H4 (cell line): ENCODE measurements around the gene SPRR4. TPM values are rescaled to one million over a fixed set of nuclear protein-coding genes. Genes with fewer than 3 reads are reported as not detected.
"Not testable (repeated sequence)": the region's sequence is repeated elsewhere in the genome, so short reads cannot be mapped to it uniquely, and the experiment has no call there.

ENCODE experiments used
- DNase-seq: peaks from one replicate; pipeline ENCODE4 v3.0.0-alpha.2; 2015; ENCODE audit warnings: low spot score
- total RNA-seq: library from RNA; depleted of rRNA; stranded (reverse); fragments of >200 nt; shearing (Covaris generic); gene quantifications from 2 replicates; pipeline ENCODE4 v1.2.3, GENCODE V29; 2014

The SPRR4 gene
- total RNA-seq, 1 experiment from 2014 or later, result not detected

- no peak for DNase-seq
Measured at GRCh38 chr1:152965853-152966252, 4.6 kb upstream of the SPRR4 start.

- no peak for DNase-seq
Measured at GRCh38 chr1:152967201-152967600, 3.2 kb upstream of the SPRR4 start.

GRCh38 chr1:152968248-152968647, 2.2 kb upstream of the SPRR4 start:
- DNase-seq, result no peak

- DNase-seq, result no peak
Measured at GRCh38 chr1:152969036-152969435, 1.4 kb upstream of the SPRR4 start.

- DNase-seq, result no peak
Measured at GRCh38 chr1:152972196-152972886, 1.9 kb downstream of the SPRR4 start.

GRCh38 chr1:152976688-152977087, 6.2 kb downstream of the SPRR4 start:
- no peak for DNase-seq

GRCh38 chr1:152977614-152978013, 7.2 kb downstream of the SPRR4 start:
- DNase-seq, result no peak

- no peak for DNase-seq
Measured at GRCh38 chr1:152980676-152981075, 10.2 kb downstream of the SPRR4 start.

- no peak for DNase-seq
Measured at GRCh38 chr1:152981146-152981871, 10.9 kb downstream of the SPRR4 start.

- DNase-seq, result no peak
Measured at GRCh38 chr1:152982076-152982475, 11.6 kb downstream of the SPRR4 start.

- DNase-seq, result no peak
Measured at GRCh38 chr1:152983234-152983633, 12.8 kb downstream of the SPRR4 start.

- no peak for DNase-seq
Measured at GRCh38 chr1:152983743-152984142, 13.3 kb downstream of the SPRR4 start, which contains the start of gene SPRR1A. TSS of gene SPRR1A (plus strand) at chr1:152984081. CDS start at chr1:152985231, 1,150 bp downstream.

- no peak for DNase-seq
Measured at GRCh38 chr1:152986578-152986977, 16.1 kb downstream of the SPRR4 start.

- no peak for DNase-seq
Measured at GRCh38 chr1:152993186-152993585, 22.7 kb downstream of the SPRR4 start.

- no peak for DNase-seq
Measured at GRCh38 chr1:152995842-152996241, 25.4 kb downstream of the SPRR4 start.

- no peak for DNase-seq
Measured at GRCh38 chr1:152996633-152997400, 26.4 kb downstream of the SPRR4 start.

- DNase-seq, result no peak
Measured at GRCh38 chr1:152997901-152998300, 27.5 kb downstream of the SPRR4 start.

- DNase-seq, result no peak
Measured at GRCh38 chr1:152998476-152998875, 28.0 kb downstream of the SPRR4 start.

GRCh38 chr1:152999818-153000217, 29.4 kb downstream of the SPRR4 start:
- DNase-seq, result no peak

GRCh38 chr1:153000294-153000693, 29.8 kb downstream of the SPRR4 start:
- DNase-seq, result no peak

GRCh38 chr1:153001382-153001781, 30.9 kb downstream of the SPRR4 start, which contains the start of gene SPRR3:
TSS of gene SPRR3 (plus strand) at chr1:153001749. CDS start at chr1:153003021, 1,272 bp downstream.
- DNase-seq, result no peak

GRCh38 chr1:153011235-153011758, 40.8 kb downstream of the SPRR4 start:
- DNase-seq, result not testable (repeated sequence)
